HepG2 (cell line): ENCODE data around the gene HAUS1. TPM values are rescaled to one million over a fixed set of nuclear protein-coding genes. Genes with fewer than 3 reads are reported as not detected.
A peak's percentile ranks its signal among the peaks of the same experiment; 100 is the strongest.

Experiments used
- CBX2 ChIP-seq, 2 experiments: fragments of 200-600 bp in 1 of 2; sonication (generic); formaldehyde crosslinking in 1 of 2; IDR thresholded peaks; 2 replicates each; pipeline versions ENCODE4 v1.7.0 to v1.8.1; 2018 to 2022; ENCODE audit warnings: low read depth in 2 of 2, low read length in 1 of 2, mild to moderate bottlenecking in 1 of 2, missing genetic modification reagents in 1 of 2
- FOXC1 ChIP-seq: sonication (generic); formaldehyde crosslinking; IDR thresholded peaks from 2 replicates; pipeline ENCODE4 v1.8.0; 2022; ENCODE audit warnings: mild to moderate bottlenecking, missing genetic modification reagents, borderline replicate concordance
- HES4 ChIP-seq: sonication (generic); formaldehyde crosslinking; IDR thresholded peaks from 2 replicates; pipeline ENCODE4 v1.9.0; 2021; ENCODE audit warnings: mild to moderate bottlenecking, missing genetic modification reagents, borderline replicate concordance
- HOXA5 ChIP-seq: sonication (generic); formaldehyde crosslinking; IDR thresholded peaks from 2 replicates; pipeline ENCODE4 v1.4.0; 2020; ENCODE audit warnings: missing genetic modification reagents
- KDM2A ChIP-seq: sonication (generic); formaldehyde crosslinking; IDR thresholded peaks from 2 replicates; pipeline ENCODE4 v1.4.0; 2020; ENCODE audit warnings: low read depth, missing genetic modification reagents, borderline replicate concordance
- KLF13 ChIP-seq: sonication (generic); formaldehyde crosslinking; IDR thresholded peaks from 2 replicates; pipeline ENCODE4 v1.4.0; 2020; ENCODE audit warnings: mild to moderate bottlenecking, missing genetic modification reagents
- MAX ChIP-seq: IDR thresholded peaks from 2 replicates; pipeline ENCODE4 v1.6.1; 2012; ENCODE audit warnings: inconsistent platforms
- MXD1 ChIP-seq: sonication (generic); formaldehyde crosslinking; IDR thresholded peaks from 2 replicates; pipeline ENCODE4 v1.4.0; 2020; ENCODE audit warnings: mild to moderate bottlenecking, missing genetic modification reagents
- NFIB ChIP-seq: sonication (generic); formaldehyde crosslinking; IDR thresholded peaks from 2 replicates; pipeline ENCODE4 v1.9.0; 2021; ENCODE audit warnings: missing genetic modification reagents, mild to moderate bottlenecking, borderline replicate concordance
- NR1H2 ChIP-seq: sonication (generic); formaldehyde crosslinking; IDR thresholded peaks from 2 replicates; pipeline ENCODE4 v1.8.1; 2022; ENCODE audit warnings: low read depth, missing genetic modification reagents, borderline replicate concordance
- PHB2 ChIP-seq: fragments of 450-650 bp; IDR thresholded peaks from 2 replicates; pipeline ENCODE4 v1.6.1; 2018; ENCODE audit not compliant: partially characterized antibody
- POLR2G ChIP-seq: fragments of 200-400 bp; formaldehyde crosslinking; IDR thresholded peaks from 2 replicates; pipeline ENCODE4 v1.6.1; 2018; ENCODE audit warnings: mild to moderate bottlenecking, low read depth, low read length, moderate library complexity
- RFX3 ChIP-seq: IDR thresholded peaks from 2 replicates; pipeline ENCODE4 v1.6.1; 2016; ENCODE audit warnings: missing biosample characterization, missing genetic modification reagents
- ZHX1 ChIP-seq: sonication (generic); formaldehyde crosslinking; IDR thresholded peaks from 2 replicates; pipeline ENCODE4 v1.8.1; 2022; ENCODE audit warnings: low read depth, mild to moderate bottlenecking, missing genetic modification reagents
- ZNF230 ChIP-seq: sonication (generic); formaldehyde crosslinking; IDR thresholded peaks from 2 replicates; pipeline ENCODE4 v1.4.0; 2020; ENCODE audit warnings: mild to moderate bottlenecking, missing genetic modification reagents
- ZNF264 ChIP-seq: sonication (generic); formaldehyde crosslinking; IDR thresholded peaks from 2 replicates; pipeline ENCODE4 v1.4.0; 2020; ENCODE audit warnings: missing genetic modification reagents
- ZNF382 ChIP-seq: sonication (generic); formaldehyde crosslinking; IDR thresholded peaks from 2 replicates; pipeline ENCODE4 v1.5.0; 2020; ENCODE audit warnings: missing genetic modification reagents, mild to moderate bottlenecking, borderline replicate concordance
- ZNF577 ChIP-seq: sonication (generic); formaldehyde crosslinking; IDR thresholded peaks from 2 replicates; pipeline ENCODE4 v1.4.0; 2020; ENCODE audit warnings: mild to moderate bottlenecking, low read depth, missing genetic modification reagents, borderline replicate concordance
- ZNF607 ChIP-seq: sonication (generic); formaldehyde crosslinking; IDR thresholded peaks from 2 replicates; pipeline ENCODE4 v1.5.1; 2020; ENCODE audit warnings: missing genetic modification reagents, mild to moderate bottlenecking, borderline replicate concordance
- ZNF616 ChIP-seq: sonication (generic); formaldehyde crosslinking; IDR thresholded peaks from 2 replicates; pipeline ENCODE4 v1.5.0; 2020; ENCODE audit warnings: low read depth, mild to moderate bottlenecking, missing genetic modification reagents
- ZNF687 ChIP-seq: sonication (generic); formaldehyde crosslinking; IDR thresholded peaks from 2 replicates; pipeline ENCODE4 v1.5.1; 2020; ENCODE audit warnings: mild to moderate bottlenecking, missing genetic modification reagents, moderate library complexity
- polyA plus RNA-seq, 8 experiments: library from polyadenylated mRNA; depleted of rRNA in 3 of 8; stranded (reverse) in 7 of 8; unstranded in 1 of 8; fragments of >200 nt; fragmentation: Illumina TruSeq in 4 of 8; extraction: Trizol in 4 of 8; gene quantifications; 2 replicates each; pipeline versions ENCODE4 v1.2.1 to v1.2.3, GENCODE V29; 2011 to 2016; ENCODE audit warnings: low read depth in 4 of 8, missing spikeins in 1 of 8, mixed read lengths in 1 of 8; ENCODE audit not compliant: insufficient read depth in 1 of 8
- total RNA-seq, 5 experiments: library from RNA; depleted of rRNA; stranded (reverse); fragments of >200 nt; fragmentation: Illumina TruSeq; extraction: Trizol; gene quantifications; 2 replicates each; pipeline ENCODE4 v1.2.3, GENCODE V29; 2016; ENCODE audit warnings: low read depth in 1 of 5

Gene HAUS1
- total and polyA plus RNA-seq, 2 of the 13 experiments (the other 11 are each of a cell fraction or from before 2014, with no cell fraction given) = 20.6 to 59.2 TPM

GRCh38 chr18:46173393-46174341 lies 69.5 kb downstream of the HAUS1 start (continued):
- TF ChIP-seq NFIB (CRISPR knock-in tag) (no peak), MXD1 (CRISPR knock-in tag) (peak; percentile 25; the same call in 1 of the 2 replicates), ZNF607 (CRISPR knock-in tag) (no peak; the same call in 1 of the 2 replicates), POLR2G (peak; percentile 83), ZNF687 (CRISPR knock-in tag) (peak; percentile 86), KDM2A (peak; percentile 92), ZHX1 (CRISPR knock-in tag) (no peak), FOXC1 (peak; percentile 31; the same call in 1 of the 2 replicates), ZNF264 (0 out of 2 replicates have a peak, but pooled peaks have one; percentile 42), HES4 (CRISPR knock-in tag) (no peak), NR1H2 (CRISPR knock-in tag) (no peak), KLF13 (CRISPR knock-in tag) (no peak), ZNF230 (no peak), MAX (peak; percentile 66), PHB2 (no peak), ZNF577 (CRISPR knock-in tag) (no peak), RFX3 (CRISPR knock-in tag) (no peak), CBX2 (IDR thresholded peaks at IDR 0.05; ENCODE audit: low read depth, low read length) (no peak), CBX2 (CRISPR knock-in tag; IDR thresholded peaks at IDR 0.05; ENCODE audit: low read depth) (no peak), ZNF616 (0 out of 2 replicates have a peak, but pooled peaks have one; percentile 62), HOXA5 (CRISPR knock-in tag) (peak; percentile 26; the same call in 1 of the 2 replicates), ZNF382 (CRISPR knock-in tag) (no peak)
